Activated T-cell treated with anti-CD3 and anti-CD28 coated beads, Interleukin-2, amount 50 U/mL, for 24 hours (primary cell): ENCODE results near the gene LYZL1.

Experiments
- DNase-seq: peaks from one replicate; pipeline ENCODE4 v3.0.0-alpha.2; 2020
- H3K27ac Mint-ChIP-seq: 2 replicates; pipeline ENCODE4 v1.8.0; 2020; ENCODE audit warnings: mild to moderate bottlenecking, mixed read lengths
- H3K27me3 Mint-ChIP-seq: 2 replicates; pipeline ENCODE4 v1.8.0; 2020; ENCODE audit warnings: mixed read lengths
- H3K36me3 Mint-ChIP-seq: 2 replicates; pipeline ENCODE4 v1.8.0; 2020; ENCODE audit warnings: low read depth, mixed read lengths
- H3K4me1 Mint-ChIP-seq: 2 replicates; pipeline ENCODE4 v1.8.0; 2020; ENCODE audit warnings: low read depth, mixed read lengths
- H3K4me3 Mint-ChIP-seq: 2 replicates; pipeline ENCODE4 v1.8.0; 2020; ENCODE audit warnings: mild to moderate bottlenecking, moderate library complexity, mixed read lengths
- H3K9me3 Mint-ChIP-seq: 2 replicates; pipeline ENCODE4 v1.8.0; 2020; ENCODE audit warnings: mixed read lengths

The LYZL1 gene

DNA sequence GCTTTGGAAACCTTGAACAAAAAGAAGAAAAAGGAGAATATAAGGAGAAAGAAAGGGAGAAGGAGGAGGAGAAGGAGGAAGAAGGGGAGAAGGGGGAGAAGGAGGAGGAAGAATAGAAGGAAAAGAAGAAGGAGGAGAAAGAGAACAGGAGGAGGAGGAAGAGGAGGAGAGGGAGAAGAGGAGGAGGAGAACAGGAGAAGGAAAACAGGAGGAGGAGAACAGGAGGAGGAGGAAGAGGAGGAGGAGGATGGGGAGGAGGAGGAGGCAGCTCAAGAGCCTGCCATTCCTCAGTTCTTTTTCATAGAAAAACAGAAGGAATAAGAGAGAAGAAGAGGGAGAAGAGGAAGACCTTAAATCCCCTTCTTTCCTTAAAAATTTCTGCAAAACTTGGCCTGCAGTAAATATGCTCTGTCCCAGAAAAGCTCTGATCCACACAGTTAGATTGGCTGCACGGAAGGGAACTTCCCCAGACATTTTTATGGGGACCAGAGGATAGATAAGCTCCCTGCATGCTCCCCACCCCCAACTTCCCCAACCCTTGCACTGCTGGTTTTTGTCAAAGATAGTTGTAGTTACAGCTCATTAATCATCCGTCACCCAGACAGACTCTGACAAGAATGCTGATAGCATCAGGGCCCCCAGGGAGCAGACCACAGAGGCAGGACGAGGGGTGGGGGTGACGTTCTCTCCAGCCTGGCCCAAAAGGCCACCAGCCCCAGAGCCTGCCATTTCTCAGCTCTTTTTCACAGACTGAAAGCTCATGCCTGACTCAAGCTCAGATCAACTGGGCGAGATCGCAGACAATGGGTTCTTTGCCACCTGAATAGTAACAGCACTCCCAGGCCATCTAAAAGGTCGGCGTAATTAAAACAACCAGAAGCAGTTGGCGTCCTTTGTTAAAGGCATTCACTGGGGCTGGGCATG lies 34.5 kb upstream of the LYZL1 start:
- Mint-ChIP-seq H3K4me1 (no peaks in the 10 kb centered on the region), H3K4me3 (no peak overlapping the region), H3K36me3 (no peaks in the 10 kb centered on the region), H3K9me3 (no peaks in the 10 kb centered on the region), H3K27me3 (peaks cover 46% of the 10 kb centered on the region), H3K27ac (no peak overlapping the region)
- no peak for DNase-seq

DNA sequence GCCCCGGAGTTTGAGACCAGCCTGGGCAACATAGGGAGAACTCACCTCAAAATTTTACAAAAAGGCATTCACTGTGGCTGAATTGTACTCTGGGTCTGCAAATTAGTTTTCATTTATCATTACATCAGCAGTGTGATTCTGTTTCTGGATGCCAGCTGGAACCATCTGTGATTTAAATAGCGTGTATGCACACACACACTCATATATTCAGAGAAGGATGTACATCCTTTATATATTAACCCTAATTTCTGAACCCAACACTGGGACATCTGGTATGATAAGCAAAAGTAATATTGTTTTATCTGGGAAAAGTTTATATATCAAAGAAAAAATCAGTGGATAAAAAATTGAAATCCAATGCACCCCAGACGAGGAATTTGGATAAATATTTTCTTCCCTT lies 33.8 kb upstream of the LYZL1 start:
- no peaks in the 10 kb centered on the region for H3K4me1 Mint-ChIP-seq
- H3K27me3 Mint-ChIP-seq, result peaks cover 41% of the 10 kb centered on the region
- H3K36me3 Mint-ChIP-seq, result no peaks in the 10 kb centered on the region
- DNase-seq, result no peak
- H3K9me3 Mint-ChIP-seq, result no peaks in the 10 kb centered on the region
- no peak overlapping the region for H3K27ac Mint-ChIP-seq
- no peak overlapping the region for H3K4me3 Mint-ChIP-seq

GRCh38 chr10:29256019-29256418 lies 32.9 kb upstream of the LYZL1 start:
- no peak overlapping the region for H3K4me3 Mint-ChIP-seq
- H3K9me3 Mint-ChIP-seq, result no peaks in the 10 kb centered on the region
- no peak for DNase-seq
- peaks cover 39% of the 10 kb centered on the region for H3K27me3 Mint-ChIP-seq
- no peaks in the 10 kb centered on the region for H3K36me3 Mint-ChIP-seq
- no peak overlapping the region for H3K27ac Mint-ChIP-seq
- H3K4me1 Mint-ChIP-seq, result no peaks in the 10 kb centered on the region

- Mint-ChIP-seq H3K9me3 (no peaks in the 10 kb centered on the region), H3K4me1 (no peaks in the 10 kb centered on the region), H3K36me3 (no peaks in the 10 kb centered on the region), H3K27ac (no peak overlapping the region), H3K27me3 (peaks cover 39% of the 10 kb centered on the region), H3K4me3 (no peak overlapping the region)
- no peak for DNase-seq
These were observed 32.3 kb upstream of the LYZL1 start for GRCh38 chr10:29256586-29256985.

DNA sequence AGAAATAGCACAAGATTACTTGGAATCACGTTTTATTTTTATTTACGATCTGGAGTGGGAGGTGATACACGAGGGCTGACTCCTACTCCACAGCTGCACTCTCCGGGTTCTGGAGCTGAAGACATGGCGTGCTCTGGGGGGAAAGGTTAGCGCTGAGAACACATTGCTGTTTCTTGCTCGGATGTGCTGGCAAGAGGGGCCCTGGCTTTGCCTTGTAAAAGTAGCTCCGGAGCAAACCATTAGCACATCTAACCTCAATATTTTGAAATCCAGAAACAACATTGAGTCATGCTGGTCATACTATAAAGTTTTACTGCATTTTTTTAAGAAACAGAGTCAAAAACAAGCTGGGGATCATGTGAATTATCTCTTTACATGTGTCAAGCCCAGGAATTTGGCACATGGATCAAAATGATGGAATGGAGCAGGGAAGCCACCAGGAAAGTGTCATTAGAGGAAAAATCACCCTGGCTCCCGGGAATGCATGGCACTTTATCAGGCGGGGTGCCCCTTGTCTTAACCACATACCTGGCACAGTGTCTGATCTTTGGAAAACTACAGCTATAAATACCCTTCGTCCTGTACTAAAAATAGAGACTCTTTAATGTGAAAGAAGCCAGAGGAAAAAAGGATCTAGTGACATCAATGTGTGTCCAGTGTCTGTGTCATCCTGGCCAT lies 31.6 kb upstream of the LYZL1 start:
- no peaks in the 10 kb centered on the region for H3K36me3 Mint-ChIP-seq
- no peak overlapping the region for H3K4me3 Mint-ChIP-seq
- peaks cover 43% of the 10 kb centered on the region for H3K27me3 Mint-ChIP-seq
- H3K27ac Mint-ChIP-seq, result no peak overlapping the region
- no peak for DNase-seq
- no peaks in the 10 kb centered on the region for H3K4me1 Mint-ChIP-seq
- H3K9me3 Mint-ChIP-seq, result no peaks in the 10 kb centered on the region

- DNase-seq, result no peak
- Mint-ChIP-seq H3K9me3 (no peaks in the 10 kb centered on the region), H3K27me3 (peaks cover 41% of the 10 kb centered on the region), H3K36me3 (no peaks in the 10 kb centered on the region), H3K4me1 (no peaks in the 10 kb centered on the region), H3K27ac (no peak overlapping the region), H3K4me3 (no peak overlapping the region)
These were observed 31.1 kb upstream of the LYZL1 start for GRCh38 chr10:29257784-29258135.

- Mint-ChIP-seq H3K4me1 (no peaks in the 10 kb centered on the region), H3K4me3 (no peak overlapping the region), H3K9me3 (no peaks in the 10 kb centered on the region), H3K27ac (no peak overlapping the region), H3K36me3 (no peaks in the 10 kb centered on the region), H3K27me3 (peaks cover 32% of the 10 kb centered on the region)
- DNase-seq, result no peak
These were observed 29.4 kb upstream of the LYZL1 start for GRCh38 chr10:29259498-29259897.

- H3K36me3 Mint-ChIP-seq, result no peaks in the 10 kb centered on the region
- H3K9me3 Mint-ChIP-seq, result no peaks in the 10 kb centered on the region
- no peak overlapping the region for H3K27ac Mint-ChIP-seq
- no peaks in the 10 kb centered on the region for H3K4me1 Mint-ChIP-seq
- DNase-seq, result no peak
- peaks cover 17% of the 10 kb centered on the region for H3K27me3 Mint-ChIP-seq
- H3K4me3 Mint-ChIP-seq, result no peak overlapping the region
These were observed 25.4 kb upstream of the LYZL1 start for GRCh38 chr10:29263506-29263905.

GRCh38 chr10:29265210-29265768 lies 23.6 kb upstream of the LYZL1 start:
- peaks cover 17% of the 10 kb centered on the region for H3K27me3 Mint-ChIP-seq
- no peaks in the 10 kb centered on the region for H3K9me3 Mint-ChIP-seq
- no peak for DNase-seq
- no peak overlapping the region for H3K27ac Mint-ChIP-seq
- no peak overlapping the region for H3K4me3 Mint-ChIP-seq
- no peaks in the 10 kb centered on the region for H3K4me1 Mint-ChIP-seq
- H3K36me3 Mint-ChIP-seq, result no peaks in the 10 kb centered on the region

GRCh38 chr10:29266641-29267040 lies 22.2 kb upstream of the LYZL1 start:
- Mint-ChIP-seq H3K9me3 (no peaks in the 10 kb centered on the region), H3K27ac (no peak overlapping the region), H3K4me3 (no peak overlapping the region), H3K4me1 (no peaks in the 10 kb centered on the region), H3K27me3 (peaks cover 12% of the 10 kb centered on the region), H3K36me3 (no peaks in the 10 kb centered on the region)
- DNase-seq, result no peak

GRCh38 chr10:29268011-29268410 lies 20.9 kb upstream of the LYZL1 start:
- peaks cover 6% of the 10 kb centered on the region for H3K27me3 Mint-ChIP-seq

DNA sequence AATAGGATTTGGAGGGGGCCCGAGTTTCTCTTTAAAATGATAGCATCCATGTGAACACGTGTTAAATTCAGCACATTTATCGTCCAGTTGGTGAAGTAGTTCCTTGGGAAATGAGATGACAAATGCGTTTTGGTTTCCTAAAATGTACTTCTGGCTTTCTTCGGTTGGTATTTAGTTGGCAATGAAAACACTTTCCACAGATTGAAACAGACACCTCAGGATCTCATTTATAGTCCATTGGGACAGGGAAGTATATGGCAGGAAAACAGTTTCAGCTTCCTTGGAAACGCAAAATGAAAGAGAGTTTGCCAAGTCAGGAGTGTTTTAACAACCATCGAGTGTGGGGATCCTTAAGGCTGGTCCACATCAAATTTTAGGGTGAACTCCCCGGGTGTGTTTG lies 19.4 kb upstream of the LYZL1 start:
- no peaks in the 10 kb centered on the region for H3K36me3 Mint-ChIP-seq
- DNase-seq, result no peak
- peaks cover 3% of the 10 kb centered on the region for H3K27me3 Mint-ChIP-seq
- no peaks in the 10 kb centered on the region for H3K4me1 Mint-ChIP-seq
- H3K27ac Mint-ChIP-seq, result no peak overlapping the region
- no peak overlapping the region for H3K4me3 Mint-ChIP-seq
- H3K9me3 Mint-ChIP-seq, result no peaks in the 10 kb centered on the region

More at GRCh38 chr10:29268011-29268410, 20.9 kb upstream of the LYZL1 start:
- DNase-seq, result no peak
- Mint-ChIP-seq H3K36me3 (no peaks in the 10 kb centered on the region), H3K27ac (no peak overlapping the region), H3K4me1 (no peaks in the 10 kb centered on the region), H3K4me3 (no peak overlapping the region), H3K9me3 (no peaks in the 10 kb centered on the region)

DNA sequence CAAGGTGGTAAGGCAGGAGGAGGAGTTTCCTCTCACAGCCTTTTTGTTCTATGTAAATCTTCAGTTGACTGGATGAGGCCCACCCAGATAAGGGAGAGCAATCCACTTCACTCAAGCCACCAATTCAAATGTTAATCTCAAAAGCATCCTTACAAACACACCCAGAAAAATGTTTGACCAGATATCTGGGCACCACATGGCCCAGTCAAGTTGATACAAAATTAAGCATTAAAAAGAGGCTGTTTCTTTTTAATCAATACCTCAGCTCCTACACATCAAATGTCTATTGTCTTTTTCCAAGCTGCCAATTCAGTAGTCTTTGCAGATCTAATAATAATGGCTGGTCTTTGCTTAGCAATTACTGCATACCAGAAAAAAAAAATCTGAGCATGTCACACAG lies 18.0 kb upstream of the LYZL1 start:
- Mint-ChIP-seq H3K27ac (no peak overlapping the region), H3K27me3 (no peaks in the 10 kb centered on the region), H3K4me1 (no peaks in the 10 kb centered on the region), H3K9me3 (no peaks in the 10 kb centered on the region), H3K4me3 (no peak overlapping the region), H3K36me3 (no peaks in the 10 kb centered on the region)
- no peak for DNase-seq

DNA sequence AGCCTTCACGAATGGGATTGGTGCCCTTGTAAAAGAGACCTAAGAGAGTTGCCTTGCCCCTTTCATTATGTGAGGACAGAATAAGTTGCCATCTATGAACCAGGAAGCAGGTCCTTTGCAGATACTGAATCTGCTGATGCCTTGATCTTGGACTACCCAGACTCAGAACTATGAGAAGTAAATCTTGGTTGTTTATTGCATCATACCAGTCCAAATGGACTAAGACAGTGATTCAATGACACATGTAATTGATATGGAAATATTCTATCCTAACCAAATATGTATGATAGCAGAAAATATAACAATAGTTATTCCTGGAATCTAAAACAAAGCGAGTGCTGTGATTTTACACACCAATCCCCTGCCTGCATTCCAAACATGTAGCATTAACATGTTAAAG lies 17.0 kb upstream of the LYZL1 start:
- Mint-ChIP-seq H3K27me3 (no peaks in the 10 kb centered on the region), H3K27ac (no peak overlapping the region), H3K9me3 (no peaks in the 10 kb centered on the region), H3K4me3 (no peak overlapping the region), H3K36me3 (no peaks in the 10 kb centered on the region), H3K4me1 (no peaks in the 10 kb centered on the region)
- DNase-seq, result no peak

GRCh38 chr10:29273478-29273877 lies 15.4 kb upstream of the LYZL1 start:
- Mint-ChIP-seq H3K27me3 (no peaks in the 10 kb centered on the region), H3K36me3 (no peaks in the 10 kb centered on the region), H3K4me3 (no peak overlapping the region), H3K27ac (no peak overlapping the region), H3K4me1 (no peaks in the 10 kb centered on the region), H3K9me3 (no peaks in the 10 kb centered on the region)
- no peak for DNase-seq
